HG02852 (cell line): ENCODE data around the gene ORC2.
A peak's percentile ranks its signal among the peaks of the same experiment; 100 is the strongest.
"Not testable (repeated sequence)": the region's sequence is repeated elsewhere in the genome, so short reads cannot be mapped to it uniquely, and the experiment has no call there.

Experiments used
- ATAC-seq: cut with Tn5 transposase; IDR thresholded peaks from one replicate; pipeline ENCODE4 v1.9.1; 2021; ENCODE audit warnings: mild to moderate bottlenecking, moderate library complexity; ENCODE audit not compliant: unreplicated experiment

Gene ORC2

DNA sequence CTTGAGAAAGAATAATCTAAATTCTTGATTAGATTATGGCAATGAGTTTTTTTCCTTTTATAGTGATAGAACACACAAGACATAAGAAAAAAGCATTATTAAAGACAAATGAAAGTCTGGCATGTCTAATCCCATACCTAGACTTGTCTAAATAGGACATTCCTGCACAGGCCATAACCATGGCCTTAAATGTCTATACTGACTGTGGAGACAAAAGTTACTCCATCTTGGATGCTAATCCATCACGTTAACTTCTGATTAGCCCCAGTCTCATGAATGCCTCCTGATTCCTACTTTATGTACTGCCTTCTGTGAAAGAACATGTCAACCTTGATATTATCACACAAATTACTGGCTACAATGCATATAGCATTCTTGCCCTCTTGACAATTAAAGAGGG lies 23.6 kb downstream of the ORC2 start:
- ATAC-seq, result no peak

DNA sequence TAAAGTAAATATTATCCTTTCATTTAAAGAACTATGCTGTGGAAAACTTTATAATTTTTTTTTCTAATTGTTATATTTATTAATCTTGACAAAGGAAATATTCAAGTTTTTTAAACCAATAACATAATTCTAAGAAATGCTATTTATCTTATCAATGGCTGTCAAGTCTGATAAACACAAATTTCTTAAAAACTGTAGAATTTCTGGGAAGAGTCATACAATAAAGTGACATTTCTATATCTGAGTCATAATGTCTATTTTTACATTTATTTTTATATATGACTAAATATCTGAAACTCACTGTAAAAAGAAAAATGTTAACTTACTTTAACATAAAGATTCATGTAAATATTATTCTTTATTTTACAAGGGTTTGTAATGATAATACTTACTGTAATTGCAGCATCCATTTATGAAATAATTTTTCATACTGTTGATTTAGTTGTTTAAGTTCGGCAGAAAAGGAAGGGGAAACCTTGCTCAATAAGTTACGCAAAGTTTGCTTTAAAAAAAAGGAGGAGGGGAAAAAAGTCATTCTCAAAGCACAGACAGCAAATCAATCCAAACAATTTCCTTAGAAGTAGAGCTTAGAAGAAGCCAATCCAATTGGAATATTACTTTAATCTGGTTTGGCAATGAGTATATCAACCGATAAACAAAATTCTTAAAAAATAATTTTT lies 32.4 kb downstream of the ORC2 start:
- no peak for ATAC-seq

DNA sequence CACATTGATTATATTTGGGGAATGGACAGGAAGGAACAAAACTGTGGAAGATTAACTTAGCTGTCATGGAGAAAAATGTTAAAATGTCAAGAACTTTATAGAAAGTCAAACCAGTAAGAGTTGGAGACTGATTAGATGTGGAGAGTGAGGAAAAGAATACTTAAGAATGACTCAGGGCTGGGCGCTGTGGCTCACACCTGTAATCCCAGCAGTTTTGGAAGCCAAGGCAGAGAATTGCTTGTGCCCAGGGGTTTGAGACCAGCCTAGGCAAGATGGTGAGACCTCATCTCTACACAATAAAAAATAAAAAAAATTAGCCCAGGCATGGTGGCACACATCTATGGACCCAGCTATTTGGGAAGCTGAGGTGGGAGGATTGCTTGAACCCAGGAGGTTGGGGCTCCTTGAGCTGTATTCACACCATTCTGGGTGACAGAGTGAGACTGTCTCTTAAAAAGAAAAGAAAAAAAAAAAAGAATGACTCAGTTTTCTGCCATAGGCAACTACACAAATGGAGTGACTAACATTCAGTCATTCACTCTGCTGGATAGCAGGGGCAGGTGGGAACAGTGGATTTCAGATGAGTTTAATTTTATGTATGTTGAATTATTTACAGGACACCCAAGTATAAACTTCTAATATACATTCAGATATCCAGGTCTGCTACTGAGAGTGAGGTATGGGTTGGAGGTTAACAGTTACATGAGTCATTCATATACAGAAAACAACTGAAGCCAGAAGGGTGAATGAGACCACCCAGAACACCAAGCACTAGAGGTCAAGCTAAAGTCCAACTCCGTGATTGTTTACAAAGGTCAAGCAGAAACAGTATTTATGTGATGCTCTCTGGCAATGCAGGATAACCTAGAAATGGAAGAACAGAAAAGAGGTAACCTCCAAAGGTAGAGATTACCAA lies 33.9 kb downstream of the ORC2 start:
- no peak for ATAC-seq

DNA sequence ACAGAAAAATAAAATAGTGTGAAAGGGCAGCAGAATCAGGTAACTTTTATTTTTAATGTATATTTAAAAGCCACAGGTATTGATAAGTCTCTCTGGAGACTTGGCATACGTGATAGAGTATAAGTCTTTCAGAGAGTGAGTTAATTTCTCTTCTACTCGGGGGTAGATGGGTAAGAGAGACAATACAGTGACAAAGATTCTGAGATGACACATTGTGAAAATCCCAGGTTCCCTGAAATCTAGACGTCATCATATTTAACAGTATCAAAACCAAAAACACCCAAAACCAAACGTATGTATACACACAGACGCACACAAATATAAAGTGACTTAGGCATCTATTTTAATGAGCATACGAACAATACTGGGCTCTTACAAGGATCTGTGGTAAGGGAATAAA lies 41.0 kb downstream of the ORC2 start:
- ATAC-seq, result no peak

DNA sequence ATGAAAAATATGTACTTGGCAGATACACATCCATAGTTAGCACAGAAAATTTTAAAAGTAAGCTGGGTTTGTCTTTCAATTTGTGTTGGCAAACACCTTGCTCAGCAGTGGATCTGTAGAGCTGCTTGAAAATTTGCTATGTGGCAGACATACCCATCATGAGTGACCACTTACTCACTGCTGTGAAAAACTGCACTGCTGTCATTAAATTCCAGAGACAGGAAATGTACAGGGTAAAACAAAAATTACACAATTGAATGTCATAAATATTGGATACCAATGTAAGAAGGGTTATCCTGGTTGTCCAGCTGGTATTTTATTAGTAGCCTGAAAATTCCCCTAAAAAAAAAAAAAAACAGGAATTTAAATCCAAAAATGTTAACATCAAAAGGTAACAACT lies 49.8 kb downstream of the ORC2 start:
- ATAC-seq, result no peak

DNA sequence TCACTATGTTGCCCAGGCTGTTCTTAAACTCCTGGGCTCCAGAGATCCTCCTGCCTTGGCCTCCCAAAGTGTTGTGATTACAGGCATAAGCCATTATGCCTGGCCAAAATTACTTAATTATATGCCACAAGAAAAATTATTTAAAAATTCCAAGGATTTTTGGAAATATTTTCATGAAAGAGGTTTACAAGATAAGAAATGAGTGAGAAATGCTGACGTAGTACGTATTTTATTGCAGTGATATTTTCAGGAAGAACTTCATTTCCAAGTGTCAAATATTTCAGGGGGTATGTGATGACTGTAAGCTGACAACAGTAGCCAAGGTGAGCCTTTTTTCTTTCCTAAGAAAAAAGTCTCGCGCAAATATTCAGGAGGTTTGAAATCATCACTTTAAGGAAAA lies 53.5 kb downstream of the ORC2 start:
- ATAC-seq, result no peak

DNA sequence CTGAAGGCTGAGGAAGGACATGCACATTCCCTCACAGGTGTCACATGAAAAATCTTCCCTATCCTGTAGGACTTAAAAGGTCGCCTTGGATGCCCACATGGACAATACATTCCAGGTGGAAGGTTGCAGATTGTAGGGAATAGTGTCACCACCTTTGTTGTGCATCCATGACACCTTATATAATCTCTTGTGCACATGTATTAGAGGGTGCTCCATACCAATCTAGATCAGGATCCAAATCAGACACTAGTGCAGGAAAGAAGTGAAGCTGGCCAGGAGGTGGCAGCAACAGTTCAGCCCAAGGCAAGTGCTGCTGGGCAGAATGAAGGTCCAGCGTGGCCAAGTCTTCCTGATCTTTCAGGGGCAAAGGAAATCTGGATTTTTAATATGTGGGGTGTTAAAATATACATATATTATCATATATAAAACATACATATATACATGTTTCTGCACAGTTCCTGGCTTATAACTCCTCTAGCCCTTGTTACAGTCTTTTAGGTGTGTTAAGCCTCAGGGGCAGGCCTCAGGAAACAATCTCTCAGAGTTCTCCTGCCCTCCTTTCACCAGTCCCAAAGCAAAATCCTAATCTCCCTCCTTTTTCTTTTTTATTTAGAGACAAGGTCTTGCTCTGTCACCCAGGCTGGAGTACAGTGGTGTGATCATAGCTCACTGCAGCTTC lies 57.7 kb downstream of the ORC2 start:
- peak; percentile 55 for ATAC-seq

DNA sequence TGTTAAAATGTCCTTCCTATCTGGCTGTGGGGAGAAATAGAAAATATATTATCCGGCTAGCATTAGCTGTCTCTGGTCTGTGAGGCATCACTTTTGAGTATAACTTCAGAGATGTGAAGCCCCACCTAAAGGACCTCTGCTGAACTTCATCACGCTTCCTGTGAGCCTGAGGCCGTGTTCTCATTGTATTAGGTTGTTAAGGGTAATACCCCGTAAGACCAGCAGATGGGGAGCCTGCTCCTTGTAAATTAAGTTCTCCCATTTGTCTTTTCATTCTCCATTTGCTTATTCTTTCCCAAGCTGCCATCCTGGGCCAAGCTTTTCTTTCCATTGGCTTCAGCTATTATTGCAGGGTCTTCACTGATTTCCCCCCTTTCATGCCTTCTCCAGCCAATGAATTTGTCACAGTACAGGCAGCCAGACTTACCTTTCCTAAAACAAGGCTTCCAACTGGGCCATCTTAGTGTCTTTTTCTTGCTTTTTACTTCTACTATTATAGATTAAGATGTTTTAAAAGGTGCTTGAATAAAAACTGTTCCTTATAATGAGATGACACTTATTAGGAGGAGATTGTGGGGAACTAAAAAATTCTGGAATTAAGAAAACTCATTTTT lies 61.9 kb downstream of the ORC2 start:
- ATAC-seq, result peak; percentile 98

DNA sequence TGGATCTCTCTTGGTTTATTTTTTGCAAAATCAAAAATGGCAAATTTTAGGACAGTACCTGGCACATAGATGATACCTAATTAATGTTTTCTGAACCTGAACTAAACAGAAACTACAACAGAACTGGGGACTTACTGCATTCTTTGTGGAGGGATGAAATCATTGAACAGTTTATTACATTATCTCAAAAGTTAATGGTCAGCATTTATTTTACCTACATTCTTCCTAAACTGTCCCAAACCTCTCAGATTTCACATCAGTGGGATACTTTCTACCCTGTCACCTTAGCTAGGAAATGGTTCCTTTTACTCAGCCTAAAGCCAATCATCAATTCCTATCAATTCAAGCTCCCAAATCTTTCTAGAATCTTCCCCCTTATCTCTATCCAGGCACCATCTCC lies 64.0 kb downstream of the ORC2 start:
- ATAC-seq, result no peak

DNA sequence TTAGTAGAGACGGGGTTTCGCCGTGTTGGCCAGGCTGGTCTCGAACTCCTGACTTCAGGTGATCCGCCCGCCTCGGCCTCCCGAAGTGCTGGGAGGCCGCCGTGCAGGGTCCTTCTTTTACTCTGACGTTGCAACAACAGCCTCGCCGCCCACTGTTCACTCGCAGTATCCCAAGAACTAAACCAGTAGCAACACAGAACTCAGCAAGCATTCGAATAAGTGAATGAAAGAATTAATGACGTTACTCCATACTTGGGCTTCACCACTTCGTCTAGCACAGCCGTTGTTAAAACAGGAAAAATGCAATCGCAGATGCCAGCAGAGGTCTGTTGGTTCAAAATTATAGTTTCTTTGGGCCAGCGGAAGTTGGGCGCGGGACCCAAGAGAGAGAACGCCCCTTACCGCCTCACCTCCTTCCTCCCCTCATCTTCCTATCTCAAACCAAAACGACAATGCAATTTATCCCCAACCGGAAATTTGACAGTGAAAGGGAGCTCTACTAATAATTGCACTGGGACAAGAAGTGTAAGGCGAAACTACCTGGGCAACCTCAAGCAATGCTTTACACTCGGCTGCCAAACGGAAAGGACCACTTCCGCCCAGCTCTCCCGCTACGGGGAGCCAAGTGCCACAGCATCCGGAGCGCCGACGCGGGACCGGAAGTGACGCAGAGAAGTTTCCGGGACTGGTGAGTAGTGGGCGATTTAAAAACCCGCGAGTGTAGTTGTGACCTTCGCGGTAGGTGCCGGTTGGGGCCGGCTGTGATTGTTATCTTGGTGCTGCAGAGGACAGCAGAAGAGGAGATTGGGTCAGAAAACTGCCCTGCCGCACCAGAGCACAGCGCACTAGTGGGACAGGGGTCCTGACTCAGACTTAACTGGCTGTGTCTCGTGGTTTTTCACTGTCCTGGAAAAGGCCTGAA lies 74.5 kb downstream of the ORC2 start, which contains the start of the genes NIF3L1 and PPIL3:
Gene NIF3L1 (plus strand): TSS at position 668 of the 922 bp plus-strand sequence. CDS start 2,573 bp downstream, outside the sequence.
Gene PPIL3 (minus strand): TSS at position 374 of the 922 bp plus-strand sequence. CDS start 1,462 bp downstream, outside the sequence.
- peak; percentile 87 for ATAC-seq

DNA sequence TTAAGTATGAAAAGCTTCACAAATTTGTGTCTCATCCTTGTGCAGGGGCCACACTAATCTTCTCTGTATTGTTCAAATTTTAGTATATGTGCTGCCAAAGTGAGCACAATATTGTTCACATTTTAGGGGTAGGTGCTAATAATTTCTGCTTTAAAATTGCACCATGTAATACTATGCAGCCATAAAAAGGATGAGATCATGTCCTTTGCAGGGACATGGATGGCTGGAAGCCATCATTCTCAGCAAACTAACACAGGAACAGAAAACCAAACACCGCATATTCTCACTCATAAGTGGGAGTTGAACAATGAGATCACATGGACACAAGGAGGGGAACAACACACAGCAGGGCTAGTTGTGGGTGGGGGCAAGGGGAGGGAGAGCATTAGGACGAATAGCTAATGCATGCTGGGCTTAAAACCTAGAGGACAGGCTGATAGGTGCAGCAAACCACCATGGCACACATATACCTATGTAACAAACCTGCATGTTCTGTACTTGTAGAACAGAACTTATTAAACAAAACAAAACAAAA lies 81.7 kb downstream of the ORC2 start:
- not testable (repeated sequence) for ATAC-seq

DNA sequence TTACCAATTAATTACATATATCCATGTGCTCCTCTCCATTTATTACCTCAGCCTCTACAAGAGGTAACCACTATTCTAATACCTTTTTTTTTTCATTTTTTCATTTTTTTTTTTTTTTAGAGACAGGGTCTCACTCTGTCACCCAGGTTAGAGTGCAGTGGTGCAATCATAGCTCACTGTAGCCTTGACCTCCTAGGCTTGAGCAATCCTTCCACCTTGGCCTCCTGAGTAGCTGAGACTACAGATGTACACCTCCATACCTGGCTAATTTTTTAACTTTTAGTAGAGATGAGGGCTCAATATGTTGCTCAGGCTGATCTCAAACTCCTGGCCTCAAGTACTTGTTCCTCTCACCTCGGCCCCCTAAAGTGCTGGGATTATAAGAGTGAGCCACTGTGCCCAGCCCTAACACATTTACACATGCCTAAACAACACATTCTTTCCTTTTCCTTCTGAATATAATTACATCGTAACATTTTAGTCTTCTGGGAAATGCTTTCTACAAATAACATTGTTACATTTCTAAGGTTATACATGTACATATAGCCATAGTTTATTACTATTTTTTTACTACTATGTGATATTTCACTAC lies 85.1 kb downstream of the ORC2 start:
- no peak for ATAC-seq

DNA sequence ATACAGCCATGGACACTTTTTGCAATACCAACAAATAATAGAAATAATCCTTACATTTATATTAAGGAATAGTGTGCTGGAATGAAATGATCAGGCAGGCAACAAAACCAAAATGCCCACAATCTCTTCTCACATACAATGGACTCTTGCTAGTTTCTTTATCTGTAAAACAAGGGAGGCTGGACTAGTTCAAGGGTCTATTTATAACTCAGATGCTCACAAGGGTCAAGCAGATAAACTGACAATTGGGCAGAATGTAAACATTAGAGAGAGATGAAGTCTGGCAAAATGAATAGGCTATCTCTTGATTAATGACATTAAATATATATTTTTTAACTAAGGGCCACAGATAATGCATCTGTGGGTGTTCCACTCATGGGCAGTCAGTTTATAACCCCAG lies 86.0 kb downstream of the ORC2 start:
- ATAC-seq, result no peak

DNA sequence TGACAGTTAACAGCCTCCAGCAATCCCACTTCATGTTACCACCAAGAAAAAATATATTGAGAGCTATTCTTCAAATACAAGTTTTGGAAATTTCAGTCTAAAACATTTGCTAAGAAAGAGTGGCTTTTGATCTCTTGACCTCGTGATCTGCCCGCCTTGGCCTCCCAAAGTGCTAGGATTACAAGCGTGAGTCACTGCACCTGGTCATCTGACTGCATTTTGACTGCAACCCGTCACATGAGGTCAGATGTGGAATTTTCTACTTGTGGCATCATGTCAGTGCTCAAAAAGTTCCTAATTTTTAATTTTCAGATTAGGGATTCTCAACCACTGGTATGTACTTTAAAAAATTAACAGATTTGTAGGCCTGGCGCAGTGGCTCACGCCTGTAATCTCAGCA lies 89.9 kb downstream of the ORC2 start:
- ATAC-seq, result no peak

DNA sequence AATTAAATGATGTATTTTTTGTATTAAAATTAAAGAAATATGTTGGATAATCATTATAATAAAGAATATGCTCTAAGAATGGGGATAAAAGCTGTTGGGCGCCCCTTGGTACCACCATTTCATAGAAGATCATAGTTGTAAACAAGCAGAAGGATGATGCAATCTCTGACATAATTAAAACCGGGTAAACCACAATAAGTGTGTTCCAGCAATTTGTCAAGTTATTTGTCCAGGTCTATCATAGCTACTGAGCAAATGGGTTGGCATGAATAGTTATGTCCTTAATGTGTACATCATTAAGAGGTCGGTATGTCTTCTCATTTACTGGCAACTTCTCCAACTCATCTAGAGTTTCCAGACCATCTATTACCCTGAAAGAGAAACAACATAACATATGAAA lies 92.3 kb downstream of the ORC2 start:
- no peak for ATAC-seq

DNA sequence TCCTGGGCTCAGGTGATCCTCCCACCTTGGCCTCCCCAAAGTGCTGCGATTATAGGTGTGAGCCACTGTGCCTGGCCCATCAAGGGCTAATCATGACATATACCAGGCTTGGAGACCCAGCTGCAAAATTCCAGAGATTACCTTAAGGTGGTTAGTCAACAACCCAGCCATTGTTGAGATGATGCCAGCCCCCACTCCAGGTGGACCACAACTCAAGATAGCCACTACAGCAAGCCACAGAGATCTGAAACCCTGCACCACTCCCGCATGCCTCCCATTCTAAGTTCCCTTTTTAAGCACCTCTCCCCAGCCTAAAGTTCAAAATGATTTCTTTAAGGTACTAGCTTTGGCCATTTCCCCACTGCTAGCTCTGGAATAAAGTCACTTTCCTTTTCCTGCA lies 94.4 kb downstream of the ORC2 start:
- no peak for ATAC-seq

DNA sequence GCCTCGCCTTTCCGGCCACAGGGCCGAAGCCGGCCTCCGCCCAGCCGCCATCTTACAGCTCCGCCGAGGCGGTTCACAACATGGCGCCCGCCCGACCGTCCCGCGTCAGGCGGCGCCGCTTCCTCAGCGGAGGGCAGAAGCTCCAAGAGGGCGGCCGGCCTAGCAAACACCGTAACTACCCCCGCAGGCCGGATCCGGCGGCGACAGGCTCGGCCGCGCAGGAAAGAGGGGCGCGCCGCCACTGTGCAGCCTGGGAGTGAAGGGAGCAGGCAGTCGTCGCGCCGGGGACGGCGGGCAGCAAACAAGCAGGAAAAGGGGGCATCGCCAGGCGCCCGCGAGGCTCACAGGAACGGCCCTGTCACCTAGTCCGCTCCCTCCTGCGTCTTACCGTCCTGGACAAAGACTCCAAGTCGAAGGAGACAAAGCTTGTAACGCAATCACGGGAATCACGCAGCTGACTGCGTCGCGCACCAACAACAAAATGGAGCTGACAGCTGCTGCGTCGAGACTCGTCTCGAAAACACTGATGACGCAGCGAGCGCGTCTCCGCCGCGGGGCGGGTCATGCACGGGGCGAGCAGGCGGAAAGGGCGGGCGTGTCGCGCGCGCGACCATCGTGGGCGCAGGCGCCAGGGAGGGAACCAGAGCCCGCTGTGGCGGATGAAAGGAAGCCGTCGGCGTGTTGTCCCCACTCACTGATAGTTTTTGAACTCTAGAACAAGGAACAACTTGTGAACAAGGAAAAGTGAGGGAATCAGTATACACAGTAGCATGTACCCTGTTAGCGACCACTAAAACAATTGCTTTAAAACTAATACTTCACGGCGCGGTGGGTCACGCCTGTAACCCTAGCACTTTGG lies 99.1 kb downstream of the ORC2 start, which contains the start of gene CLK1:
Gene CLK1 (minus strand): TSS at position 483 of the 859 bp plus-strand sequence. CDS start 2,796 bp downstream, outside the sequence.
- ATAC-seq, result peak; percentile 82

DNA sequence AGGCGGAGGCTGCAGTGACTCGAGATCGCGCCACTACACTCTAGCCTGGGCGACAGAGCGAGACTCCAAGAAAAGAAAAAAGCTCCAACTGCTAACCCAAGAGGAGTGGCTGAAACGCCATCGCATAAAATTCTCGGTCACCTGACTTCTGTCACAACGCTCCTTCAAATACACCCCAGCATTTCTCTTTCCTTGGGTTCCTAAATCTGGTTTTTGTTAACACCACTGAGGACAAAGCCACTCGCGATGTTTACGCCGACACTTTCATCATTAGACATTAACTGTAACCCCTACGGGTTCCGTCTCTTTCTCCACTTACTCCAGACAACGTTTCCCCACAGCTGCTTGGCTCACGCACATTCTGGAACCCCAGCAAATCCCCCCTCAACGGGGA lies 99.7 kb downstream of the ORC2 start:
- peak; percentile 19 for ATAC-seq
